ENCODE data around the gene CACNA2D4. TPM values are rescaled to one million over a fixed set of nuclear protein-coding genes. Genes with fewer than 3 reads are reported as not detected.
A peak's percentile ranks its signal among the peaks of the same experiment; 100 is the strongest.

The CACNA2D4 gene
- total RNA-seq, 2 donors from 2014 or later: 13.7 to 23.0 TPM

DNA sequence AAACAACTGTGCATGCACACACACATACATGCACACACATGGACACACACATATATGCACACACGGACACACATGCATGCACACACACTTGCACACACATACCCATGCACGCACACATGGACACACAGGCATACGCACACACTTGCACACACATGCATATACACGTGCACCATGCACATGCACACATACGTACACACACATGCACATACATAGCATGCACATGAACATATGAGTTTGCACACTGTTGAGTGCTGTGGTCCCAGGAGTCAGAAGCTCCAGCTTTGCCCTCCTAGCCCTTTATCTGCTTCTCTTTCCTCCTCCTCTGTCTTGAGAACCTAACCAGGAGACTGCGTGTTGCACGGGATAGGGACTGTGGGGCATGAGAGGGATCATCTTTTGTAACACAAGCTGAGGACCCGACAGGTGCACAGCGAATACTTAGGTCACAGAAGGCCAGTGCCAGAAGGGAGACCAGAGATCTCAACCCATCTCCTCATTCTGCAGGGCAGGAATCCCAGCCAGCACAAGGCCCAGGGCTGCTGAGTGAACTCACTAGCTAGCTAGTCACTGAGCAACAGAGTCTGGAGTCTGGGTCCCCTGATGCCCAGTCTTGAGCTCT lies 101.6 kb downstream of the CACNA2D4 start:
- H3K9me3 Mint-ChIP-seq: no peaks in the 10 kb centered on the region
- H3K4me1 Mint-ChIP-seq: no peaks in the 10 kb centered on the region
- H3K4me3 Mint-ChIP-seq: no peak overlapping the region
- no peak for ATAC-seq (replicated peaks)
- no peaks in the 10 kb centered on the region for H3K36me3 Mint-ChIP-seq (ENCODE audit: low read depth)
- H3K27me3 Mint-ChIP-seq: peaks cover 20% of the 10 kb centered on the region
- H3K27ac Mint-ChIP-seq: no peak overlapping the region

DNA sequence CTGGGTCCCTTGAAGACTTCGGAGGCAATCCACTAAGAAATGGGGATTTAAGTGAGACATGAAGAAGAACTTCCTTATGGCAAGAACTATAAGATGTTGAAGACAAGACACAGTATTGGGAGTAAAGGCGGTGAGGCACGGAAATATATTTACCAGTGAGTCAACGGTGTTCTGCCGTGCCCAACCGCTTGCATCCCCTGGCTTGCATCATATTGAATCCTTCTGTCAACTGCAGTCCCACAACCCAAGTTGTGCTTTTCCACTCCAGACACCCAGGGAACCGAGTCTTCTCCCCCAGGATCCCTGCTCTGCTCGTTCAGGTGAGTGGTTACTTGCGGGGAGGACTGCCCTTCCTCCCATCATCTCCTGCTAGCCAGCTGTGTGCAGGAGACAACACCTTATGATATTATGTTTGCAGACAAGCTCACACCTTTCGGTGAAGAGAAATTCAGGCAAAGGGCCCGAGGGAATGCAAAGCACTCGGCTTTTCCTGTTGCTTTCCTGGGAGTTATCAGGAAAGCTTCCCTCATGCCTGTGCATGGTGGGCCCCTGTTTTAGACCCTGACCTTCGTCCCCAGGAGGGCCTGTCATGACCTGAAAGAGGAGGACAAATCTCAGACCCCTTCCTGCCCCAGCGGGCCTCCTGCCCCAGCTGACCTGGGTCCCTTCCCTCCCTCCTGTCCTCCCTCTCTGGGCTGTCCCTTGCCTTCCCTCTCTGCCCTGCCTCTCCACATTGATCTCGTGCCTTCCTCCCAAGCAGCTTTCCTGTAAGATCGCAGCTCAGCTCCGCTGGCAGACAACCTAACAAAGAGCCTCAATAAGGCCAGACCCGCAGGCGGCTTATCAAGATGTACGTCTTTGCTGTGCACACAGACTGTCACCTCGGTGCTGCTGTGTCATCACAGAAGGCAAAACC lies 102.4 kb downstream of the CACNA2D4 start:
- H3K27ac Mint-ChIP-seq: no peak overlapping the region
- ATAC-seq (replicated peaks): no peak
- no peak overlapping the region for H3K4me3 Mint-ChIP-seq
- H3K4me1 Mint-ChIP-seq: no peaks in the 10 kb centered on the region
- H3K36me3 Mint-ChIP-seq (ENCODE audit: low read depth): no peaks in the 10 kb centered on the region
- H3K27me3 Mint-ChIP-seq: peaks cover 19% of the 10 kb centered on the region
- no peaks in the 10 kb centered on the region for H3K9me3 Mint-ChIP-seq

DNA sequence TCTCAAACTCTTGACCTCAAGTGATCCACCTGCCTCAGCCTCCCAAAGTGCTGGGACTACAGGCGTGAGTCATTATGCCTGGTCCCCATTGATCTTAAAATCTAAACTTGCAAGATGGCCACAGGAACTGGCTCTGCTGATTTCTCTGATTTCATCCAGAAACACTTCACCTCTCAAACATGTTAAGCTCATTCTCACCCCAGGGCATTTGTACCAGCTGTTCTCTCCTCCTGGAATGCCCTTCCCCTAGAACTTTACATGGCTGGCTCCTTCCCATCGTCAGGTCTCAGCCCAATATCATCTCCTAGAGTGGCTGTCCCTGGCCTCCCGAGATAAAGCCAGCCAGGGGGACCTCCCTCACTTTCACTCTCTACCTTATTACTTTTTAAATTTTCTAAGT lies 103.3 kb downstream of the CACNA2D4 start:
- no peak overlapping the region for H3K27ac Mint-ChIP-seq
- ATAC-seq (replicated peaks): no peak
- no peaks in the 10 kb centered on the region for H3K9me3 Mint-ChIP-seq
- peaks cover 7% of the 10 kb centered on the region for H3K4me1 Mint-ChIP-seq
- H3K27me3 Mint-ChIP-seq: peaks cover 11% of the 10 kb centered on the region
- no peaks in the 10 kb centered on the region for H3K36me3 Mint-ChIP-seq (ENCODE audit: low read depth)
- no peak overlapping the region for H3K4me3 Mint-ChIP-seq

DNA sequence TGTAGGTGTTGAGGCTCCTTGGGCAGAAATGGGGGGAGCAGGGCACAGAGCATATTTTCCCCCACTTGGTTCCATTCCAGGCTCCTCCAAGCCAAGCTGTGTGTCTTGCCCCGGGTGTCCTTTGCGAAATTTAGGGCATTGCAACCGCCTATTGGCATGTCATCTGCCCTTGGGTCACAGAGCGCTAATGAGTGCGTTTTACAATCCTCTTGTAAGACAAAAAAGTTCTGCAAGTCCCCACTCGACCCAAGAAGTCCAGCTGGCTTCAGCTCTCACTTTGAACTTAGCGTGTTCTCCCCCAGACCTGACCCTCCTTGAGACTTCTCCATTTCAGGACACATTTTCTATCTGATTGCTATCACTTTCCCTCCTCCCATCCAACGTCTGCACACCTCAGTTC lies 104.2 kb downstream of the CACNA2D4 start:
- H3K27ac Mint-ChIP-seq: no peak overlapping the region
- H3K27me3 Mint-ChIP-seq: peaks cover 4% of the 10 kb centered on the region
- ATAC-seq (replicated peaks): no peak
- no peaks in the 10 kb centered on the region for H3K36me3 Mint-ChIP-seq (ENCODE audit: low read depth)
- peaks cover 7% of the 10 kb centered on the region for H3K4me1 Mint-ChIP-seq
- H3K9me3 Mint-ChIP-seq: no peaks in the 10 kb centered on the region
- no peak overlapping the region for H3K4me3 Mint-ChIP-seq

DNA sequence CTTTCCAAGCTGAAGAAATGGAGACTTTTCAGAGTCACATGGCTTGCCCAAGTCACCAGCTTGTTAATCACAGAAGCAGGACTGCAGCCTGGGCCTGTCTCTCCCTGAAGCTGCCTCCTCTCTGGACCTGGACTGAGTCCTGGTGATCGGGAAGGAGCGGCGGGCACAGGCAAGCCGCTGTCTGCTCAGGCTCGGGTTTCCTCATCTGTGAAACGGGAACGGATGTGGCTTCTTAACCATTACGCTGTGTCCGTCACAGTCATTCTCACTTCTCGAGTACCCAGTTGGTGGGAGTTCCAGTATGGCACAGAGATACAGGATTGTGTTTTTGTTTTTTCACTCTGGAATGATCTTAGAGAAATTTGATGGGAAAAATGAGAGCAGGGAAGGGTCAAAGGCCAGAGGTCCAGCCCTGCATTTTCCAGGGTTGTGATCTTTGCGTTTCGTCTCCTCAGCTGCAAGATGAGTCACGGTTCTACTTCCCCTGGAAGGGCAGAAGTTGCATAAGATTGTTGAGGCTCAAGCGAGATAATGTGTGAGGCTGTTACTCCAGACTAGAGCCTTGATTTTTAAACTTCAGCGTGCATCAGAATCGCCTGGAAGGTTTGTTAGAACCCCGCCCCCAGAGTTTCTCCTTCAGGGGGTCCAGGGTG lies 105.7 kb downstream of the CACNA2D4 start:
- Mint-ChIP-seq H3K4me3 (peak overlapping the region; percentile 69), H3K4me1 (peaks cover 14% of the 10 kb centered on the region), H3K27me3 (no peaks in the 10 kb centered on the region), H3K36me3 (ENCODE audit: low read depth) (no peaks in the 10 kb centered on the region), H3K9me3 (no peaks in the 10 kb centered on the region), H3K27ac (peak overlapping the region; percentile 73)
- ATAC-seq (replicated peaks): peak; percentile 41

DNA sequence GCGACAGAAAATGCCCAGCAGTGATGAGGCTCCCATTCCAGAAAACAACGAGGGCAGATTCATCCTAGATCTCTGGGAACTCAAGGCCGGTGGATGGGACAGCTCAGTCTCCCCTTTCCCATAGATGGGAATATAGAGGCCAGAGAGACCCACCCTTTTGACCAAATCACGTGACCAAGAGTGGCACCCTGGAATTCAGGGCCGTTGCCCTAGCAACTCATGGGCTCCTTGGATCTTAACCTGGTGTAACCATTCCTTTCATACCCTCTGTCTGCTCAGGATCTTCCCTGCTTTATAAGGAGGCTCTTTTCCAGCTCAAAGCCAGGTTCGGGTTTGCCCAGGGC lies 106.5 kb downstream of the CACNA2D4 start:
- no peak for ATAC-seq (replicated peaks)
- Mint-ChIP-seq H3K9me3 (no peaks in the 10 kb centered on the region), H3K27ac (peak overlapping the region; percentile 78), H3K4me3 (peak overlapping the region; percentile 69), H3K4me1 (peaks cover 14% of the 10 kb centered on the region), H3K27me3 (no peaks in the 10 kb centered on the region), H3K36me3 (ENCODE audit: low read depth) (no peaks in the 10 kb centered on the region)

DNA sequence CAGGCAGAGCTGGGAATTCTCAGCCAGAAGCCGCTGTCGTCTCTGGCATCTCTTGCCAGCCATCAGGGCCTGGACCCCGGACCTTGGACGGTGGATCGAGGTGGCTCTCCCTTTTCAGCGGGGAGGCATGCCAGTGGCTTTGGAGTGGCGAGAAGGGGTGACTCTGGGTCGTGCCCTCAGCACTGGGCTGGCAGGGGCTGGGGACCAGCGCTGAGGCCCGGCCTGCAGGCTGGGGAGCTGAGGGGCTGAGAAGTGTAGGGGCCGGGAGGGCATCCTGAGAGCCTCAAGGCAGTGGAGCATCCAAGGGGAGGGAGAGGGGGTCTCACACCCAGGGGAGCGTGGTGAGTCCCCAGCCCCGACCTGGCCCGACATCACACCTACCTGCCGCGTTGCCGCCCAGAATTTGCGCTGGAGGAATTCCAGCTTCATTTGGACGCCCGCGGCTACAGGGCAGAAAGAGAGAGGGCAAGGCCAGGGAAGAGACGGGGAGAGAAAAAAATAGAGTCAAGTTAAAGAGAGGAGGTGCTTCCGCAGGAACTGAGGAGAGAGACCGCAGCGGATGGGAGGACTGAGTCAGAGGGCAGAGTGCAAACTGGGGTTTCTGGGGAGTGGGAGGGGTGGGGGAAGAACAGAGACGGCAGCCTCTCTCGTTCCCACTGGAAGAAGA lies 107.0 kb downstream of the CACNA2D4 start:
- Mint-ChIP-seq H3K9me3 (no peaks in the 10 kb centered on the region), H3K36me3 (ENCODE audit: low read depth) (no peaks in the 10 kb centered on the region), H3K27me3 (no peaks in the 10 kb centered on the region), H3K27ac (peak overlapping the region; percentile 78), H3K4me1 (peaks cover 14% of the 10 kb centered on the region), H3K4me3 (peak overlapping the region; percentile 69)
- ATAC-seq (replicated peaks): peak; percentile 72

DNA sequence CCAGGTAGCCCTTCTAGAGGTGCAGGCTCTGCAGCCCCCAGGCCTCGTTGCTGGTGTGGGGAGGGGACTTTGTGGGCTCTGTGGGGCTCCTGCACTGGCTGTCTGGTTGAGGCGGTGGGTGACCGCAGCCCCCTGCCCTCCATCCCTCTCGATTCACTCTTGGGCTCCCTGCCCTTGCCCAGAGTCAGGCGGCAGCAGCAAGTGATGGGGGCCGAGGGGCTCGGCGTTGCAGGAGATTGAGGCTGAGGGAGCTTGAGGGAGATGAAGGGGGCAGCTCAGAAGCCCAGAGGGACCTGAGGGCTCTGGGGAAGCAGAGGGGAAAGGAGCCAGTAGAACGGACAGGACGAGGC lies 107.5 kb downstream of the CACNA2D4 start:
- ATAC-seq (replicated peaks): no peak
- peaks cover 14% of the 10 kb centered on the region for H3K4me1 Mint-ChIP-seq
- H3K4me3 Mint-ChIP-seq: peak overlapping the region; percentile 69
- no peaks in the 10 kb centered on the region for H3K27me3 Mint-ChIP-seq
- H3K36me3 Mint-ChIP-seq (ENCODE audit: low read depth): no peaks in the 10 kb centered on the region
- H3K9me3 Mint-ChIP-seq: no peaks in the 10 kb centered on the region
- peak overlapping the region; percentile 78 for H3K27ac Mint-ChIP-seq

DNA sequence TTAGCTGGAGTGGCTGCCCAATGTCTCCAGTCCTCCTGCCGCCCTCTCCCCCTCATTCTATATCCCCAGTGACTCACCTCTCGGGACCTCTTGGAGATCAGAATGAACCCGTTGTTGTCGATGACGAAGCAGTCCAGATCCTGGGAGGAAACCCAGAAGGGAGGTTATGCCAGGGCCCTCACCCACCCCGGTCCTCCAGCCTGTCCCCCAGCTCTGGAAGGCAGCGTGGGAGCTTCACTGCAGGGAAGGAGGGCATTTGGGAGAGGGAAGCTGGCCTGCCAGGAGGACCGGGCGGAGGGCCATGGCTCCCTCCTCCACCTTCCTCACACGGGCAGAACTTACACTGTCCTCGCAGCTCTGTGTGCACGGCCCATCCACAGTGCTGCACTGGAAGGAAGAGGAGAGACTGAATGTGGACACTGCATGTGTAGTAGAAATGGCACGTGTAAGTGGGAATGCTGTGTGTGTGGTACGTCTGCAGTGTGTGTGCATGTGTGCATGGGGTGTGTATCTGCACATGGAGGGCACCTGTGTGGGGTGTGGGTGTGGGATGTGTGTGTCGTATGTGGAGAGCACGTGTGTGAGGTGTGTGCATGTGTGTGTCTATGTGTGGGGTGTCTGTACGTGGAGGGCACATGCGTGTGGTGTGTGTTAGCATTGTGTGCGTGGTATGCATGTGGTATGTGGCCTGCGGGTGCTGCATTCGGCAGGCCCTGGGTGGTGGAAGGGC lies 108.1 kb downstream of the CACNA2D4 start:
- no peaks in the 10 kb centered on the region for H3K9me3 Mint-ChIP-seq

DNA sequence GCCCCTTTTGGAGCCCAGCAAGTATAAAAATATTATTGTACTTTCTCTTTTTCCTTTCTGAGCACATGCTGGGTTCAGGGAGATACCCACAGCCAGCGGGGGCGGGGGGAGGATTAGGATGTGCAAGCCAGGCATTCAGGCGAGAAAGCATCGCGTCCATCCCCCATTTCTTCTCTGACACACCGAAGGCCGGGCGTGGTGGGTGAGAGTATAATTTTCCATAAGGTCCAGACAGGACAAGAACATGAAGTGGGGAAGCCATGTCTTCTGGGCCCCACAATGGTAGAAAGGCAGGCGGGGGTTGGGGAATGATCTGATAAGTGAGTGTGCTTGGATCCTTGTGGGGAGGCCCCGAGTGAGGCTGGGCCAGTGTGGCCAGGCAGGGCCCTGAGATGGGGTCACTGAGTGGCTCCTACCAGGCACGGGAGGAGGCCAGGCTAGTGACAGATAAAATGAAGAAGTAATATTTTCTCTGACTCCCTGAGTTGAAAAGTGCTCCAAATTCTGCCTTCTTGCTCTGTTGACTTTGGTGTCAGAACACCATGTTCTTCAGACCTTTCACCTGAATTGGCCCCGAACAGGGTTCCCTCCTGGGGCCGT lies 108.8 kb downstream of the CACNA2D4 start:
- Mint-ChIP-seq H3K27ac (peak overlapping the region; percentile 78), H3K4me1 (peaks cover 15% of the 10 kb centered on the region), H3K36me3 (ENCODE audit: low read depth) (no peaks in the 10 kb centered on the region), H3K9me3 (no peaks in the 10 kb centered on the region), H3K4me3 (peak overlapping the region; percentile 69), H3K27me3 (no peaks in the 10 kb centered on the region)
- no peak for ATAC-seq (replicated peaks)

More for the DNA sequence above, 108.1 kb downstream of the CACNA2D4 start:
- H3K27ac Mint-ChIP-seq: peak overlapping the region; percentile 78
- peak overlapping the region; percentile 69 for H3K4me3 Mint-ChIP-seq
- no peak for ATAC-seq (replicated peaks)
- no peaks in the 10 kb centered on the region for H3K27me3 Mint-ChIP-seq
- H3K36me3 Mint-ChIP-seq (ENCODE audit: low read depth): no peaks in the 10 kb centered on the region
- H3K4me1 Mint-ChIP-seq: peaks cover 14% of the 10 kb centered on the region

DNA sequence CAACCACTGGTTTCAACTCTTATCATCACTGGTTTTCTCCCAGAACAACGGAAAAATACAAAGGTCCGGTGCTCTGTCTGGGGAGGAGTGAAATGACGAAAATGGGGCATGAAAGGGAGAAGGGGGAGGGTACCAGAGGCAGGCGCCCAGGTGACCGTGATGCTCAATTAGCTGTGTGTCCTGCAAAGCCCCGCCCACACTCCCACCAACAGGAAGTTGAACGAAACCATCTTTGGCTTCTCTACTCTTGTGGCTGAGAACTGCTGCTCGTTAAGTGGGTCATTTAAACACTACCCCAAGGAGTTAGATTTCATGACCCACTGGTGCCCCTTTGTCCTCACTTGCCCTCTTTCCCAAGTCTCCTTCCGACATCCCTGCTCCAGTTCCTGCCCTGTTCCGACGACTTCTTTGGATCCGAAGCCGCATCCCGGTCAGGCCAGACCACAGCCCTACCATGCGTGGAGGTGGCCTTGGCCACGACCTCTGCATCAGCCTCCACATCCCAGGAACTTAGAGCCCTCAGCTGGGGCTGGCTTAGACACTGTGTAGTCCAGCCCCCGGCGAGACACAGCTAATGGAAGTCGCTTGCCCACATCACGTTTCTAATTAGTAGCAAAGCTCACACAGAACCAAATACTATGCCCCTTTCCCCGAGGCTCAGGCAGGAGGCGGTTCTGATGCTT lies 109.5 kb downstream of the CACNA2D4 start:
- H3K9me3 Mint-ChIP-seq: peaks cover 5% of the 10 kb centered on the region
- H3K27ac Mint-ChIP-seq: peak overlapping the region; percentile 78
- H3K27me3 Mint-ChIP-seq: no peaks in the 10 kb centered on the region
- peaks cover 20% of the 10 kb centered on the region for H3K4me1 Mint-ChIP-seq
- H3K4me3 Mint-ChIP-seq: peak overlapping the region; percentile 69
- H3K36me3 Mint-ChIP-seq (ENCODE audit: low read depth): no peaks in the 10 kb centered on the region
- peak; percentile 62 for ATAC-seq (replicated peaks)

DNA sequence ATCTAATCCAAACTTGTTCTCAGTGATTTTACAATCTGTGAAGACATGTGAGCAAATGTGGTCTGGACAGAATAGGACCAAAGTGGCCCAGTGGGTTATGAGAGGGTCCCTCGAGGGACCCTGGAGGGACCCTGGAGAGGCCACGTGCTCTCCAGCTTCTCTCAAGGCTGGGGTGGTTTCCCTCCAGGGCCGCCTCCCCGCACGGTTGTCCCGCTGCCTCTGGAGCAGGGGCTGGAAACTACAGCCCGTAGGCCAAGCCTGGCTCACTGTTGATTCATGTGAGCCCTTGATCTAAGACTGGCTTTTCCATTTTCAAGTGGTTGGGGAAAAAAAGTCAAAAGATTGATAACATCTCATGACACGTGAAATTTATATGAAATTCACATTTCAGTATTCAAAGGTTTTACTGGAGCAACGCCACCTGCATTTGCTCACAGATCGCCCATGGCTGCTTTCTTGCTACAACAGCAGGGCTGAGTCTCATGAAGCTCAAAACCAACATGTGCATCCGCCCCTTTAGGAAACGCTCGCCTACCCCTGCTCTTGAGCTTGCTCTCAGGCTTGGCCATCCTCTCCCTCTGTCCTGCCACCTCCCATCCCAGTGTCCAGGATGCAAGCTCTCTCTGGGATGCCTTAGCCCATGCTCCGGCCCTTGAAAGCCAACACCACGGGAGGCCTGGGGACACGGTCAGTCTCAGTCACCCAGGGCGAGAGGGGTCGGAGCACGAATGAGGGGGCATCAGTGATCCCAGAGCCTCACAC lies 110.2 kb downstream of the CACNA2D4 start:
- ATAC-seq (replicated peaks): no peak
- peaks cover 20% of the 10 kb centered on the region for H3K4me1 Mint-ChIP-seq
- H3K27me3 Mint-ChIP-seq: no peaks in the 10 kb centered on the region
- H3K27ac Mint-ChIP-seq: peak overlapping the region; percentile 78
- H3K9me3 Mint-ChIP-seq: peaks cover 5% of the 10 kb centered on the region
- H3K4me3 Mint-ChIP-seq: peak overlapping the region; percentile 69
- no peaks in the 10 kb centered on the region for H3K36me3 Mint-ChIP-seq (ENCODE audit: low read depth)

All from activated T-helper 17 cell treated with anti-CD3 and anti-CD28 coated beads, Interleukin-2, amount 50 U/mL, for 72 hours (primary cell).